ENCODE results near the gene RAB37. TPM values are rescaled to one million over a fixed set of nuclear protein-coding genes. Genes with fewer than 3 reads are reported as not detected.

RAB37 gene
- total RNA-seq, 1 experiment from 2014 or later = 1.5 TPM

DNA sequence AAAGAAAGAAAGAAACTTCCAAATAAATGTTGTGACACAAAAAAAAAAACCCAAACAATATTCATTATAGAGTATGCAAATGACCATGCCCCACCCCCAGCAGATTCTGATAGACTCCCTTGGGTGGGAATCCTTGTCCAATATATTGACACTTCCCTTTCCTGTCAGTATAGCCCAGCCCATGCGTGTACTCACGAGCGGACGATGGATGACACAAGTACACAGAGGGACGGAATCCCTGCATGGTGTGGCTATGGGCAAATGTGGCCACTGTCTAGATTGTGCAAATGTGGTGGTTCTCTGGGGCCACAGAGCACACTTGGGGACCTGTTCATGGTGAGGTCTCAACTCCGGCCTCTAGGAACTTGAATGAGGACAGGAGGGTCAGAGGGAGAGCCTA lies 3.1 kb downstream of the RAB37 start:
- Histone ChIP-seq H3K4me1 (ENCODE audit: control insufficient read depth, insufficient read depth, low read length) (peaks cover 9% of the 10 kb centered on the region), H3K27me3 (ENCODE audit: control insufficient read depth, insufficient read depth, low read length) (0 out of 2 replicates have a peak, but pooled peaks cover 3% of the 10 kb centered on the region), H3K4me3 (ENCODE audit: low read depth in 2 of 2, low read length in 2 of 2) (no peak overlapping the region), H3K36me3 (ENCODE audit: control insufficient read depth, insufficient read depth, low read length) (no peaks in the 10 kb centered on the region), H3K27ac (ENCODE audit: low read length) (no peak overlapping the region), H3K9me3 (ENCODE audit: control insufficient read depth, insufficient read depth, low read depth, low read length) (no peaks in the 10 kb centered on the region)
- in situ Hi-C loops (cut with HindIII; ENCODE audit: low pct_unique_long_range_greater_than_20kb, low sequenced_read_pairs) (no loop called here), intact Hi-C loops (cut with micrococcal nuclease; ENCODE audit: unreplicated experiment) (loop anchor here (5.0 kb wide), 1 partner anchor 122 kb away; no protein-coding TSS in a partner anchor)
- ChIA-PET CTCF (interaction anchor here (0.7 kb wide), 1 partner anchor 81 kb away, joined by 7 read pairs; no protein-coding TSS in a partner anchor), POLR2A (no interaction called here)
- ATAC-seq (no peak), DNase-seq (ENCODE audit: low read depth, low spot score) (no peak)
- no TSS peak for BruUV-seq (replicated peaks)
- TF ChIP-seq POLR2AphosphoS5 (IDR thresholded peaks at IDR 0.05; ENCODE audit: low read depth, low read length) = no peak

- no peak overlapping the region for H3K4me3 ChIP-seq (ENCODE audit: low read depth in 2 of 2, low read length in 2 of 2)
- no peak for ATAC-seq
- H3K27me3 ChIP-seq (ENCODE audit: control insufficient read depth, insufficient read depth, low read length) = 0 out of 2 replicates have a peak, but pooled peaks cover 3% of the 10 kb centered on the region
- DNase-seq (ENCODE audit: low read depth, low spot score) = no peak
- intact Hi-C loops (cut with micrococcal nuclease; ENCODE audit: unreplicated experiment) = loop anchor here (5.0 kb wide), 1 partner anchor 121 kb away; no protein-coding TSS in a partner anchor
- ChIA-PET POLR2A (interaction anchor here (0.6 kb wide), 1 partner anchor 348 kb away, joined by 16 read pairs; no protein-coding TSS in a partner anchor), CTCF (interaction anchor here (0.7 to 1.0 kb wide), 3 partner anchors 51 to 440 kb away, joined by 4 to 5 read pairs (median 5); no protein-coding TSS in a partner anchor)
- H3K4me1 ChIP-seq (ENCODE audit: control insufficient read depth, insufficient read depth, low read length) = peaks cover 9% of the 10 kb centered on the region
- no peaks in the 10 kb centered on the region for H3K36me3 ChIP-seq (ENCODE audit: control insufficient read depth, insufficient read depth, low read length)
- TF ChIP-seq, protein P1, sequence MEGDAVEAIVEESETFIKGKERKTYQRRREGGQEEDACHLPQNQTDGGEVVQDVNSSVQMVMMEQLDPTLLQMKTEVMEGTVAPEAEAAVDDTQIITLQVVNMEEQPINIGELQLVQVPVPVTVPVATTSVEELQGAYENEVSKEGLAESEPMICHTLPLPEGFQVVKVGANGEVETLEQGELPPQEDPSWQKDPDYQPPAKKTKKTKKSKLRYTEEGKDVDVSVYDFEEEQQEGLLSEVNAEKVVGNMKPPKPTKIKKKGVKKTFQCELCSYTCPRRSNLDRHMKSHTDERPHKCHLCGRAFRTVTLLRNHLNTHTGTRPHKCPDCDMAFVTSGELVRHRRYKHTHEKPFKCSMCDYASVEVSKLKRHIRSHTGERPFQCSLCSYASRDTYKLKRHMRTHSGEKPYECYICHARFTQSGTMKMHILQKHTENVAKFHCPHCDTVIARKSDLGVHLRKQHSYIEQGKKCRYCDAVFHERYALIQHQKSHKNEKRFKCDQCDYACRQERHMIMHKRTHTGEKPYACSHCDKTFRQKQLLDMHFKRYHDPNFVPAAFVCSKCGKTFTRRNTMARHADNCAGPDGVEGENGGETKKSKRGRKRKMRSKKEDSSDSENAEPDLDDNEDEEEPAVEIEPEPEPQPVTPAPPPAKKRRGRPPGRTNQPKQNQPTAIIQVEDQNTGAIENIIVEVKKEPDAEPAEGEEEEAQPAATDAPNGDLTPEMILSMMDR (IDR thresholded peaks at IDR 0.05) = no peak
- no peak for TF ChIP-seq SIN3A (IDR thresholded peaks at IDR 0.05; ENCODE audit: borderline replicate concordance, insufficient read depth, low read depth, low read length)
- TF ChIP-seq, protein P2, sequence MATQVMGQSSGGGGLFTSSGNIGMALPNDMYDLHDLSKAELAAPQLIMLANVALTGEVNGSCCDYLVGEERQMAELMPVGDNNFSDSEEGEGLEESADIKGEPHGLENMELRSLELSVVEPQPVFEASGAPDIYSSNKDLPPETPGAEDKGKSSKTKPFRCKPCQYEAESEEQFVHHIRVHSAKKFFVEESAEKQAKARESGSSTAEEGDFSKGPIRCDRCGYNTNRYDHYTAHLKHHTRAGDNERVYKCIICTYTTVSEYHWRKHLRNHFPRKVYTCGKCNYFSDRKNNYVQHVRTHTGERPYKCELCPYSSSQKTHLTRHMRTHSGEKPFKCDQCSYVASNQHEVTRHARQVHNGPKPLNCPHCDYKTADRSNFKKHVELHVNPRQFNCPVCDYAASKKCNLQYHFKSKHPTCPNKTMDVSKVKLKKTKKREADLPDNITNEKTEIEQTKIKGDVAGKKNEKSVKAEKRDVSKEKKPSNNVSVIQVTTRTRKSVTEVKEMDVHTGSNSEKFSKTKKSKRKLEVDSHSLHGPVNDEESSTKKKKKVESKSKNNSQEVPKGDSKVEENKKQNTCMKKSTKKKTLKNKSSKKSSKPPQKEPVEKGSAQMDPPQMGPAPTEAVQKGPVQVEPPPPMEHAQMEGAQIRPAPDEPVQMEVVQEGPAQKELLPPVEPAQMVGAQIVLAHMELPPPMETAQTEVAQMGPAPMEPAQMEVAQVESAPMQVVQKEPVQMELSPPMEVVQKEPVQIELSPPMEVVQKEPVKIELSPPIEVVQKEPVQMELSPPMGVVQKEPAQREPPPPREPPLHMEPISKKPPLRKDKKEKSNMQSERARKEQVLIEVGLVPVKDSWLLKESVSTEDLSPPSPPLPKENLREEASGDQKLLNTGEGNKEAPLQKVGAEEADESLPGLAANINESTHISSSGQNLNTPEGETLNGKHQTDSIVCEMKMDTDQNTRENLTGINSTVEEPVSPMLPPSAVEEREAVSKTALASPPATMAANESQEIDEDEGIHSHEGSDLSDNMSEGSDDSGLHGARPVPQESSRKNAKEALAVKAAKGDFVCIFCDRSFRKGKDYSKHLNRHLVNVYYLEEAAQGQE (IDR thresholded peaks at IDR 0.05; ENCODE audit: insufficient read depth in 1 of 2, low read depth in 2 of 2, low read length in 1 of 2) = no peak
- no peak for TF ChIP-seq POLR2AphosphoS5 (IDR thresholded peaks at IDR 0.05; ENCODE audit: low read depth, low read length)
- no peak for TF ChIP-seq TCF7L2 (IDR thresholded peaks at IDR 0.05; ENCODE audit: low read depth, low read length)
- H3K9me3 ChIP-seq (ENCODE audit: control insufficient read depth, insufficient read depth, low read depth, low read length) = no peaks in the 10 kb centered on the region
- H3K27ac ChIP-seq (ENCODE audit: low read length) = no peak overlapping the region
- in situ Hi-C loops (cut with HindIII; ENCODE audit: low pct_unique_long_range_greater_than_20kb, low sequenced_read_pairs) = no loop called here
- no TSS peak for BruUV-seq (replicated peaks)
Measured at GRCh38 chr17:74740641-74741387, 3.8 kb downstream of the RAB37 start.

DNA sequence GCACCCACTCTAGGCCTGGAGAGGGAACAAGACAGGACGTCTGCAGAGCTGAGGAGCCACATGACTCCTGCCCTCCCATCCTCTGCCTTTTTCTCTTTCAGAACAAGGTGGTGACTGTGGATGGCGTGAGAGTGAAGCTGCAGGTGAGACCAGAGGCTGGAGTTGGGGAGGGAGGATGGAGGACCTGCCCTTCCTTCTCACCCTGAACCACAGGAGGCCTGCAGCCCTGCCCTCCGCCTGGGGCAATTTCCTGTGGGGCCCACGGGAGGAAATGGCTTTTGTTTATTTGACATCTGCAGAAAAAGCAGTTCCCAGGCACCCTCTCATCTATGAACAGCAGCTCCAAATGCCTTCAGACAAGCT lies 5.1 kb downstream of the RAB37 start:
- intact Hi-C loops (cut with micrococcal nuclease; ENCODE audit: unreplicated experiment) (loop anchor here (5.0 kb wide), 1 partner anchor 120 kb away; no protein-coding TSS in a partner anchor), in situ Hi-C loops (cut with HindIII; ENCODE audit: low pct_unique_long_range_greater_than_20kb, low sequenced_read_pairs) (no loop called here)
- POLR2A ChIA-PET = interaction anchor here (0.7 kb wide), 1 partner anchor 66 kb away, joined by 5 read pairs; no protein-coding TSS in a partner anchor

More for the DNA sequence above, 5.1 kb downstream of the RAB37 start:
- Histone ChIP-seq H3K36me3 (ENCODE audit: control insufficient read depth, insufficient read depth, low read length) (no peaks in the 10 kb centered on the region), H3K27ac (ENCODE audit: low read length) (no peak overlapping the region), H3K4me3 (ENCODE audit: low read depth in 2 of 2, low read length in 2 of 2) (no peak overlapping the region), H3K4me1 (ENCODE audit: control insufficient read depth, insufficient read depth, low read length) (peaks cover 18% of the 10 kb centered on the region), H3K9me3 (ENCODE audit: control insufficient read depth, insufficient read depth, low read depth, low read length) (no peaks in the 10 kb centered on the region), H3K27me3 (ENCODE audit: control insufficient read depth, insufficient read depth, low read length) (0 out of 2 replicates have a peak, but pooled peaks cover 3% of the 10 kb centered on the region)
- TF ChIP-seq TCF7L2 (IDR thresholded peaks at IDR 0.05; ENCODE audit: low read depth, low read length) (no peak), SIN3A (IDR thresholded peaks at IDR 0.05; ENCODE audit: borderline replicate concordance, insufficient read depth, low read depth, low read length) (no peak), POLR2AphosphoS5 (IDR thresholded peaks at IDR 0.05; ENCODE audit: low read depth, low read length) (no peak)
- TF ChIP-seq, protein P1 (IDR thresholded peaks at IDR 0.05) = no peak
- TF ChIP-seq, protein P2 (IDR thresholded peaks at IDR 0.05; ENCODE audit: insufficient read depth in 1 of 2, low read depth in 2 of 2, low read length in 1 of 2) = no peak
- no TSS peak for BruUV-seq (replicated peaks)
- no peak for DNase-seq (ENCODE audit: low read depth, low spot score)
- ATAC-seq = no peak
- CTCF ChIA-PET = interaction anchor here (1.2 kb wide), 1 partner anchor 85 kb away, joined by 3 read pairs; no protein-coding TSS in a partner anchor
